Breast epithelium (tissue), 4 donors: ENCODE data around the gene ALK. TPM values are rescaled to one million over a fixed set of nuclear protein-coding genes. Genes with fewer than 3 reads are reported as not detected.

Experiments used
- DNase-seq, 2 donors: peaks; one replicate each; pipeline ENCODE4 v3.0.0-alpha.2; 2019; ENCODE audit warnings: low spot score in 2 of 2
- H3K27ac ChIP-seq, 2 donors: fragments of 200-600 bp; sonication (generic) in 1 of 2; one replicate each; pipeline ENCODE4 v1.5.1; 2016 to 2019; ENCODE audit warnings: mild to moderate bottlenecking in 1 of 2
- H3K27me3 ChIP-seq, 2 donors: fragments of 200-600 bp; sonication (generic) in 1 of 2; one replicate each; pipeline versions ENCODE4 v1.5.1 to v1.6.0; 2017 to 2019; ENCODE audit warnings: control low read depth in 1 of 2, mild to moderate bottlenecking in 1 of 2
- H3K36me3 ChIP-seq: fragments of 200-600 bp; one replicate; pipeline ENCODE4 v1.5.1; 2019
- H3K4me1 ChIP-seq, 2 donors: fragments of 200-600 bp; sonication (generic); one replicate each; pipeline ENCODE4 v1.5.1; 2016 to 2019; ENCODE audit warnings: control low read depth in 1 of 2
- H3K4me3 ChIP-seq, 3 donors: fragments of 200-600 bp; sonication (generic); 1 replicate in 2 of 3; 2 replicates in 1 of 3; pipeline ENCODE4 v1.5.1; 2016 to 2019; ENCODE audit warnings: mild to moderate bottlenecking in 3 of 3, moderate library complexity in 2 of 3
- H3K9me3 ChIP-seq, 2 donors: fragments of 200-600 bp; sonication (generic) in 1 of 2; one replicate each; pipeline ENCODE4 v1.5.1; 2016 to 2019; ENCODE audit warnings: control low read depth in 1 of 2
- POLR2A ChIP-seq: fragments of 450-650 bp; IDR thresholded peaks from one replicate; pipeline ENCODE4 v1.6.1; 2016; ENCODE audit warnings: antibody characterized with exemption, mild to moderate bottlenecking, moderate library complexity
- POLR2AphosphoS5 ChIP-seq, 3 donors: sonication (generic); formaldehyde crosslinking; IDR thresholded peaks; one replicate each; pipeline ENCODE4 v1.6.1; 2017; ENCODE audit warnings: antibody characterized with exemption in 3 of 3
- intact Hi-C: fragments of 100-400 bp; cut with DNase I; formaldehyde crosslinking; loops from one replicate; pipeline ENCODE4 v1.15.1; 2023; ENCODE audit warnings: low total_unique reads
- total RNA-seq, 3 donors: library from RNA; depleted of rRNA; stranded (reverse); fragments of >200 nt; gene quantifications; one replicate each; pipeline ENCODE4 v1.1.0, GENCODE V29; 2016
- TF ChIP-seq, protein P1 (sequence below), 3 donors: fragments of 450-650 bp; IDR thresholded peaks; one replicate each; pipeline ENCODE4 v1.5.1; 2016 to 2017; ENCODE audit warnings: antibody characterized with exemption in 3 of 3, mild to moderate bottlenecking in 3 of 3, moderate library complexity in 3 of 3

ALK gene
- total RNA-seq, 3 donors from 2014 or later, result 0.33 to 5.6 (median 0.64) TPM

GRCh38 chr2:29482348-29482747, 439.0 kb downstream of the ALK start:
- Histone ChIP-seq H3K4me1 (no peaks in the 10 kb centered on the region), H3K36me3 (no peaks in the 10 kb centered on the region), H3K4me3 (no peak overlapping the region), H3K27ac (no peak overlapping the region), H3K9me3 (no peaks in the 10 kb centered on the region), H3K27me3 (no peaks in the 10 kb centered on the region)
- DNase-seq, result no peak
- intact Hi-C loops, result no loop called here
- TF ChIP-seq POLR2A, result no peak
- no peak for TF ChIP-seq POLR2AphosphoS5 (IDR thresholded peaks at IDR 0.05)
- TF ChIP-seq, protein P1, sequence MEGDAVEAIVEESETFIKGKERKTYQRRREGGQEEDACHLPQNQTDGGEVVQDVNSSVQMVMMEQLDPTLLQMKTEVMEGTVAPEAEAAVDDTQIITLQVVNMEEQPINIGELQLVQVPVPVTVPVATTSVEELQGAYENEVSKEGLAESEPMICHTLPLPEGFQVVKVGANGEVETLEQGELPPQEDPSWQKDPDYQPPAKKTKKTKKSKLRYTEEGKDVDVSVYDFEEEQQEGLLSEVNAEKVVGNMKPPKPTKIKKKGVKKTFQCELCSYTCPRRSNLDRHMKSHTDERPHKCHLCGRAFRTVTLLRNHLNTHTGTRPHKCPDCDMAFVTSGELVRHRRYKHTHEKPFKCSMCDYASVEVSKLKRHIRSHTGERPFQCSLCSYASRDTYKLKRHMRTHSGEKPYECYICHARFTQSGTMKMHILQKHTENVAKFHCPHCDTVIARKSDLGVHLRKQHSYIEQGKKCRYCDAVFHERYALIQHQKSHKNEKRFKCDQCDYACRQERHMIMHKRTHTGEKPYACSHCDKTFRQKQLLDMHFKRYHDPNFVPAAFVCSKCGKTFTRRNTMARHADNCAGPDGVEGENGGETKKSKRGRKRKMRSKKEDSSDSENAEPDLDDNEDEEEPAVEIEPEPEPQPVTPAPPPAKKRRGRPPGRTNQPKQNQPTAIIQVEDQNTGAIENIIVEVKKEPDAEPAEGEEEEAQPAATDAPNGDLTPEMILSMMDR (IDR thresholded peaks at IDR 0.05), result no peak

GRCh38 chr2:29481313-29481712, 440.1 kb downstream of the ALK start:
- no peaks in the 10 kb centered on the region for H3K36me3 ChIP-seq
- DNase-seq, result no peak
- intact Hi-C loops, result no loop called here
- H3K27me3 ChIP-seq, result no peaks in the 10 kb centered on the region
- no peaks in the 10 kb centered on the region for H3K9me3 ChIP-seq
- H3K27ac ChIP-seq, result no peak overlapping the region
- TF ChIP-seq POLR2AphosphoS5 (IDR thresholded peaks at IDR 0.05) (no peak), POLR2A (no peak)
- TF ChIP-seq, protein P1 (IDR thresholded peaks at IDR 0.05), result no peak
- H3K4me3 ChIP-seq, result no peak overlapping the region
- no peaks in the 10 kb centered on the region for H3K4me1 ChIP-seq

DNA sequence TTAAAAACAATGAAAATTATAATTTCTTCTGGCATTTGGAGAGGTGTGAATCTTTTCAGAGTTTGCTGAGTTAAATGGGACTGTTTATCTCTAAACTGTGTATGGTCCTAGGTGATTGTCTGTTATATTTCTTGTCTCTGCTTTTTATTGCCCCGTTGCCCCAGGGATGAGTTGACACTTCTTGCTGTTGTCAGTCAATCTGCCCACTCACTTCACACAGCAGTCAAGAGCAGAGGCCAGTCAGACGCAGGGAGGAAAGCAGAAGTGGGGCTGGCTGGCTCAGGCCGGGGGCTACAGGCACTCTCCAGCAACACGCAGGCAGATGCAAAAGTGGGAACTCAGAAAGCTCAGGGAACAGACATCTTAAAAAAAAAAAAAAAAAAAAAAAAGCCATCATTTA, 441.0 kb downstream of the ALK start:
- Histone ChIP-seq H3K27me3 (no peaks in the 10 kb centered on the region), H3K4me3 (no peak overlapping the region), H3K27ac (no peak overlapping the region), H3K9me3 (no peaks in the 10 kb centered on the region), H3K4me1 (no peaks in the 10 kb centered on the region), H3K36me3 (no peaks in the 10 kb centered on the region)
- TF ChIP-seq POLR2AphosphoS5 (IDR thresholded peaks at IDR 0.05) (no peak), POLR2A (no peak)
- TF ChIP-seq, protein P1 (IDR thresholded peaks at IDR 0.05), result no peak
- intact Hi-C loops, result no loop called here
- no peak for DNase-seq

DNA sequence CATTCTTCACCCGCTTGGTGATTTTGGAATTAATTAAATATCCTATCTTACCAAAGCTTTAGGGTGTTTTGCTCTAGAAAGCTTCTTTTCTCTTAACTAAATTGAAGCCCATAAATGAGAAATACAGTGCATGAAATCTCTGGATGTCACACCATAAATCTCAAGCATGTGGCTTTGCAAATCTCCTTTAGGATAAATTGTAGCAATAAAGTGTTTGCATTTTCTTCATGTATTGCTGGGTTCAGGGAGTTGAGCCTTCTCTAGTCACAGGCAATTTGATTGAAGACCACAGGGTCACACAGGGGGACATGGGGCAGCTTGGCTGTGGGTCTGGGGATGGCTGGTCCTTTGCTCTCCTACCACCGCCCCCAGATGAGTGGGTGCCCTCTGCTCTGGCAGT, 442.0 kb downstream of the ALK start:
- Histone ChIP-seq H3K4me1 (no peaks in the 10 kb centered on the region), H3K27ac (no peak overlapping the region), H3K27me3 (no peaks in the 10 kb centered on the region), H3K4me3 (no peak overlapping the region), H3K9me3 (no peaks in the 10 kb centered on the region), H3K36me3 (no peaks in the 10 kb centered on the region)
- TF ChIP-seq POLR2A (no peak), POLR2AphosphoS5 (IDR thresholded peaks at IDR 0.05) (no peak)
- TF ChIP-seq, protein P1 (IDR thresholded peaks at IDR 0.05), result no peak
- intact Hi-C loops, result no loop called here
- no peak for DNase-seq

- Histone ChIP-seq H3K27me3 (no peaks in the 10 kb centered on the region), H3K9me3 (no peaks in the 10 kb centered on the region), H3K36me3 (no peaks in the 10 kb centered on the region), H3K4me1 (no peaks in the 10 kb centered on the region), H3K4me3 (no peak overlapping the region), H3K27ac (no peak overlapping the region)
- TF ChIP-seq POLR2A (no peak), POLR2AphosphoS5 (IDR thresholded peaks at IDR 0.05) (no peak)
- TF ChIP-seq, protein P1 (IDR thresholded peaks at IDR 0.05), result no peak
- intact Hi-C loops, result no loop called here
- no peak for DNase-seq
These were observed 442.7 kb downstream of the ALK start for GRCh38 chr2:29478641-29479040.
